HUES48 (cell line): ENCODE data around the gene DSPP.

Source experiments
- H3K27ac ChIP-seq: one replicate; pipeline ENCODE4 v1.7.0; 2013; ENCODE audit warnings: low read depth, low read length, inconsistent platforms
- H3K27me3 ChIP-seq: 2 replicates; pipeline ENCODE4 v1.6.1; 2013; ENCODE audit warnings: mild to moderate bottlenecking, low read length; ENCODE audit not compliant: control insufficient read depth, insufficient read depth
- H3K36me3 ChIP-seq: 2 replicates; pipeline ENCODE4 v1.6.1; 2013; ENCODE audit warnings: low read length; ENCODE audit not compliant: control insufficient read depth, insufficient read depth
- H3K4me1 ChIP-seq: 2 replicates; pipeline ENCODE4 v1.6.1; 2013; ENCODE audit warnings: mild to moderate bottlenecking, low read length; ENCODE audit not compliant: control insufficient read depth, insufficient read depth
- H3K4me3 ChIP-seq: 2 replicates; pipeline ENCODE4 v1.5.1; 2013; ENCODE audit warnings: mild to moderate bottlenecking, low read depth, low read length
- H3K9ac ChIP-seq: 2 replicates; pipeline ENCODE4 v1.6.1; 2013; ENCODE audit warnings: mild to moderate bottlenecking, low read depth, low read length, moderate library complexity
- H3K9me3 ChIP-seq: 2 replicates; pipeline ENCODE4 v1.6.1; 2013; ENCODE audit warnings: low read length; ENCODE audit not compliant: control insufficient read depth, insufficient read depth

DSPP gene

GRCh38 chr4:87579478-87579877 lies 28.9 kb upstream of the DSPP start:
- H3K9me3 ChIP-seq = no peaks in the 10 kb centered on the region
- H3K27ac ChIP-seq = no peak overlapping the region
- H3K27me3 ChIP-seq = no peaks in the 10 kb centered on the region
- no peaks in the 10 kb centered on the region for H3K36me3 ChIP-seq
- H3K4me1 ChIP-seq = no peaks in the 10 kb centered on the region
- no peak overlapping the region for H3K4me3 ChIP-seq
- H3K9ac ChIP-seq = no peak overlapping the region

- H3K9ac ChIP-seq = no peak overlapping the region
- H3K4me3 ChIP-seq = no peak overlapping the region
- no peaks in the 10 kb centered on the region for H3K4me1 ChIP-seq
- no peaks in the 10 kb centered on the region for H3K36me3 ChIP-seq
- no peaks in the 10 kb centered on the region for H3K9me3 ChIP-seq
- H3K27ac ChIP-seq = no peak overlapping the region
- no peaks in the 10 kb centered on the region for H3K27me3 ChIP-seq
Measured at GRCh38 chr4:87580057-87580456, 28.3 kb upstream of the DSPP start.

DNA sequence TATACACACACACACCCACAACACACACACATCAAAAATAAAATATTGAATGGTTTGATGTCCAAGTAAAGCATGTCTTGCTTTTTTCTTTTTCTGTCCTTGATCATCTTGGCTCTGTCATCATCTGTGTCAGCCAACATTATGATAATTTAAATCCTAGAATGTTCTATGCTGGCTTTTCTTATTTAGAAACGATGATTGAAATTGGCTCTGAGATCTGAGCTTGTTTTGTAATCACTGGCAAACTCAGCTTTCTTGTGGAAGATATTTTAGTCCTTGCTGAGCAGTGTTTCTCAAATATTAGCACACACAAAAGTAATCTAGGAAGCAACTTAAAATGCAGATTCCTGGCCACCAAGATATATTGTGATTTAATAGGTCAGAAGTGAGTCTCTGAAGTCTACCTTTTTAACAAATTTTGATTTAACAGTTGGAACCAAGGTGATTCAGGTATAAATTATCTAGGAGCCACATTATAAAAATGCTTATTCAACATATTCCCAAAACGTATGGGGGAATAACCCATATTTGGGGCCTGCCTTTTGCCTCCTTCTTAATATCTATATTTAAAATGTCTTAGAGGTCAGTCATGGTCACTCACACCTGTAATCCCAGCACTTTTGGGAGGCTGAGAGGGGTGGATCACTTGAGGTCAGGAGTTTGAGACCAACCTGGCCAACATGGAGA lies 24.0 kb upstream of the DSPP start:
- Histone ChIP-seq H3K36me3 (no peaks in the 10 kb centered on the region), H3K9ac (no peak overlapping the region), H3K27me3 (no peaks in the 10 kb centered on the region), H3K27ac (no peak overlapping the region), H3K9me3 (no peaks in the 10 kb centered on the region), H3K4me3 (no peak overlapping the region), H3K4me1 (no peaks in the 10 kb centered on the region)

- Histone ChIP-seq H3K9ac (no peak overlapping the region), H3K27ac (no peak overlapping the region), H3K27me3 (no peaks in the 10 kb centered on the region), H3K4me3 (no peak overlapping the region), H3K9me3 (no peaks in the 10 kb centered on the region), H3K36me3 (no peaks in the 10 kb centered on the region), H3K4me1 (no peaks in the 10 kb centered on the region)
Measured at GRCh38 chr4:87589531-87589930, 18.8 kb upstream of the DSPP start.

DNA sequence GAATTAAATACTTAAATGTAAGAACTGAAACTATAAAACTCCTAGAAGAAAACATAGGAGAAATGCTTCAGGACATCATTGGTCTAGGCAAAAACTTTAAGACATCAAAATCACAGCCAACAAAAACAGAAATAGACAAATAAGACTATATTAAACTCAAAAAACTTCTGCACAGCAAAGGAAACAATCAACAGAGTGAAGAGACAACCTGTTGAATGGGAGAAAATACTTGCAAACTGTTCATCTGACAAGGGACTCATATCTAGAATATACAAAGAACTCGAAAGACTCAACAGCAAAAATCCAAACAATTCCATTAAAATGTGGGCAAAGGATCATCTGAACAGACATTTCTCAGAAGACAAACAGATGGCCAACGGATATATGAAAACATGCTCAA lies 16.2 kb upstream of the DSPP start:
- no peak overlapping the region for H3K9ac ChIP-seq
- no peaks in the 10 kb centered on the region for H3K9me3 ChIP-seq
- H3K36me3 ChIP-seq = no peaks in the 10 kb centered on the region
- no peaks in the 10 kb centered on the region for H3K4me1 ChIP-seq
- no peaks in the 10 kb centered on the region for H3K27me3 ChIP-seq
- no peak overlapping the region for H3K27ac ChIP-seq
- no peak overlapping the region for H3K4me3 ChIP-seq

DNA sequence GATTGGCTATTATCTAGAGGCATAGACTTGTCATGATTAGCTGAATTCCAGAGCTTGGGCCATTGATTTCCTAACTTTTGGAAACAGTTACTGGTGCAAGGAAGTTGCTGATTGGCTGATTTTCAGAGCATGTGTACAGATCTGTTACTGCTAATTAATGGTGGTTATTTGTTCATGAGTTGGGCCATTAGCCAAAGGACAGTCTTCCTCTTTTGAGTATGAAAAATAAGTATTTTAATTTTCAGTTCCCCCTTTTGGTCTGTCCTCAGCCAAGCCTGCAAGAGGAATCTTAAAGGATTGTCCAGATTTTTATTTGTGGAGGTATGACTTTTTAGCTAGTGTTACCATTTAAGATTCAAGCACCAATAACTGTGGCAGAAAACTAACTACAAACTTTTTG lies 7.0 kb upstream of the DSPP start:
- H3K27ac ChIP-seq = no peak overlapping the region
- H3K4me1 ChIP-seq = peaks cover 4% of the 10 kb centered on the region; the same call in 1 of the 2 replicates
- no peaks in the 10 kb centered on the region for H3K9me3 ChIP-seq
- no peak overlapping the region for H3K4me3 ChIP-seq
- H3K36me3 ChIP-seq = no peaks in the 10 kb centered on the region
- H3K27me3 ChIP-seq = no peaks in the 10 kb centered on the region
- no peak overlapping the region for H3K9ac ChIP-seq

DNA sequence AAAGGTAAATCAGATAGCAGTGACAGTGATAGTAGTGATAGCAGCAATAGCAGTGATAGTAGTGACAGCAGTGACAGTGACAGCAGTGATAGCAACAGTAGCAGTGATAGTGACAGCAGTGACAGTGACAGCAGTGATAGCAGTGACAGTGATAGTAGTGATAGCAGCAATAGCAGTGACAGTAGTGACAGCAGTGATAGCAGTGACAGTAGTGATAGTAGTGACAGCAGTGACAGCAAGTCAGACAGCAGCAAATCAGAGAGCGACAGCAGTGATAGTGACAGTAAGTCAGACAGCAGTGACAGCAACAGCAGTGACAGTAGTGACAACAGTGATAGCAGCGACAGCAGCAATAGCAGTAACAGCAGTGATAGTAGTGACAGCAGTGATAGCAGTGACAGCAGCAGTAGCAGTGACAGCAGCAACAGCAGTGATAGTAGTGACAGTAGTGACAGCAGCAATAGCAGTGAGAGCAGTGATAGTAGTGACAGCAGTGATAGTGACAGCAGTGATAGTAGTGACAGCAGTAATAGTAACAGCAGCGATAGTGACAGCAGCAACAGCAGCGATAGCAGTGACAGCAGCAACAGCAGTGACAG lies 6.1 kb downstream of the DSPP start:
- Histone ChIP-seq H3K36me3 (no peaks in the 10 kb centered on the region), H3K4me1 (no peaks in the 10 kb centered on the region), H3K9ac (no peak overlapping the region), H3K9me3 (no peaks in the 10 kb centered on the region), H3K27me3 (no peaks in the 10 kb centered on the region), H3K4me3 (no peak overlapping the region), H3K27ac (no peak overlapping the region)

GRCh38 chr4:87616268-87616667 lies 7.9 kb downstream of the DSPP start:
- Histone ChIP-seq H3K4me1 (no peaks in the 10 kb centered on the region), H3K27me3 (no peaks in the 10 kb centered on the region), H3K36me3 (no peaks in the 10 kb centered on the region), H3K9ac (no peak overlapping the region), H3K27ac (no peak overlapping the region), H3K9me3 (no peaks in the 10 kb centered on the region), H3K4me3 (no peak overlapping the region)

GRCh38 chr4:87620086-87620485 lies 11.8 kb downstream of the DSPP start:
- Histone ChIP-seq H3K36me3 (no peaks in the 10 kb centered on the region), H3K4me3 (no peak overlapping the region), H3K4me1 (no peaks in the 10 kb centered on the region), H3K27me3 (no peaks in the 10 kb centered on the region), H3K9ac (no peak overlapping the region), H3K9me3 (no peaks in the 10 kb centered on the region), H3K27ac (no peak overlapping the region)

DNA sequence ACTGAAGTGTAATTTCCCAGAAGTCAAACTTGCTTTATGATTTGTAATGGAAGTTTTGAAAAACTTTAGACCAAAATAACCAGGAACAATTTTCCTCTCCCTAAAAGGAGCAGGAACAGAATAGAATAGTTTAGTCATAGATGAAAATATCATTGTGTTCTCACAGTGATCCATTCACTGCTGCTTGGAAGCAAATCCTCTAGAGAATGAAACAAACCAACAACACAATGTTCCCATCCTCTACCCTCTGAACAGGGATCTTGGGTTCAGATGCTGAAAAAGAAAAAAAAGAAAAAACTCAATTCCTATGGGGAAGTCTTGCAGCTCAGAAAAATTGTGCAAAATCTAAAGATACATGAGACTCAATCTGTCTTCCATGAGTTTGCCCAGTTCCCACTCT lies 12.2 kb downstream of the DSPP start:
- Histone ChIP-seq H3K27me3 (no peaks in the 10 kb centered on the region), H3K4me1 (no peaks in the 10 kb centered on the region), H3K4me3 (no peak overlapping the region), H3K9ac (no peak overlapping the region), H3K36me3 (no peaks in the 10 kb centered on the region), H3K27ac (no peak overlapping the region), H3K9me3 (no peaks in the 10 kb centered on the region)

GRCh38 chr4:87622303-87622702 lies 14.0 kb downstream of the DSPP start:
- Histone ChIP-seq H3K36me3 (no peaks in the 10 kb centered on the region), H3K27me3 (no peaks in the 10 kb centered on the region), H3K4me3 (no peak overlapping the region), H3K4me1 (no peaks in the 10 kb centered on the region), H3K9me3 (no peaks in the 10 kb centered on the region), H3K9ac (no peak overlapping the region), H3K27ac (no peak overlapping the region)
